SK-N-SH (cell line): Measurements from ENCODE around the gene ZNF684.

ENCODE experiments used
- CHD2 ChIP-seq: fragments of 150-350 bp; IDR thresholded peaks from 2 replicates; pipeline ENCODE4 v1.6.1; 2018; ENCODE audit warnings: low read length; ENCODE audit not compliant: partially characterized antibody
- CTCF ChIP-seq: fragments of 200-600 bp; sonication (generic); IDR thresholded peaks from 2 replicates; pipeline ENCODE4 v1.6.1; 2017; ENCODE audit warnings: antibody characterized with exemption, mild to moderate bottlenecking, moderate library complexity
- EP300 ChIP-seq, 2 experiments: IDR thresholded peaks; 2 replicates each; pipeline versions ENCODE4 v1.4.0 to v1.6.1; 2012; ENCODE audit warnings: borderline replicate concordance in 1 of 2, low read depth in 1 of 2, low read length in 1 of 2
- EZH2phosphoT487 ChIP-seq: fragments of 200-600 bp; sonication (generic); IDR thresholded peaks from 2 replicates; pipeline ENCODE4 v1.6.1; 2017; ENCODE audit warnings: low read depth, mixed run types, mild to moderate bottlenecking, antibody characterized with exemption, moderate library complexity, borderline replicate concordance
- POLR2AphosphoS5 ChIP-seq: IDR thresholded peaks from 2 replicates; pipeline ENCODE4 v1.6.1; 2012; ENCODE audit warnings: low read depth, low read length
- RCOR1 ChIP-seq: fragments of 150-350 bp; IDR thresholded peaks from 2 replicates; pipeline ENCODE4 v1.6.1; 2017; ENCODE audit warnings: antibody characterized with exemption, low read length
- REST ChIP-seq: IDR thresholded peaks from 2 replicates; pipeline ENCODE4 v1.6.1; 2012; ENCODE audit warnings: mild to moderate bottlenecking, low read depth, low read length, moderate library complexity
- RFX5 ChIP-seq: IDR thresholded peaks from 2 replicates; pipeline ENCODE4 v1.6.1; 2012; ENCODE audit warnings: mild to moderate bottlenecking, improper control_type of control experiment, low read length
- TAF1 ChIP-seq: IDR thresholded peaks from 2 replicates; pipeline ENCODE4 v1.6.1; 2012; ENCODE audit warnings: low read depth, mild to moderate bottlenecking, low read length, moderate library complexity, borderline replicate concordance
- TCF12 ChIP-seq: IDR thresholded peaks from 2 replicates; pipeline ENCODE4 v1.4.0; 2012
- TEAD4 ChIP-seq: IDR thresholded peaks from 2 replicates; pipeline ENCODE4 v1.4.0; 2012; ENCODE audit warnings: mild to moderate bottlenecking, borderline replicate concordance; ENCODE audit not compliant: insufficient read depth

GRCh38 chr1:40594187-40594531 lies 62.7 kb downstream of the ZNF684 start:
- no peak for TF ChIP-seq RFX5
- TF ChIP-seq CTCF, result no peak
- no peak for TF ChIP-seq TAF1
- no peak for TF ChIP-seq POLR2AphosphoS5
- TF ChIP-seq TCF12, result no peak
- TF ChIP-seq REST, result no peak
- TF ChIP-seq RCOR1, result no peak
- no peak for TF ChIP-seq CHD2
- TF ChIP-seq EZH2phosphoT487, result no peak
- TF ChIP-seq TEAD4, result no peak
- no peak for TF ChIP-seq EP300 (IDR thresholded peaks at IDR 0.05; ENCODE audit: borderline replicate concordance in 1 of 2, low read depth in 1 of 2, low read length in 1 of 2)
